HCT116 (cell line): ENCODE data around the gene PBX1. TPM values are rescaled to one million over a fixed set of nuclear protein-coding genes. Genes with fewer than 3 reads are reported as not detected.
A peak's percentile ranks its signal among the peaks of the same experiment; 100 is the strongest.

ENCODE experiments used
- ATAC-seq: fragments of 200-7000 bp; cut with Tn5 transposase; 2 replicates; pipeline ENCODE4 v1.9.1; 2020; ENCODE audit warnings: mild to moderate bottlenecking, moderate library complexity
- BruUV-seq: library from RNA; stranded (reverse); fragments of 400-500 nt; replicated peaks from 2 replicates; lab custom pipeline; 2021; lab: Mats Ljungman, UMichigan
- CTCF ChIA-PET: fragments of 300-600 bp; sonication (Branson Sonifier 250); formaldehyde crosslinking; loops from one replicate; lab custom pipeline; 2021; ENCODE audit warnings: antibody characterized with exemption; lab: Charles Lee
- POLR2A ChIA-PET: fragments of 300-600, 350-600 bp; sonication (Branson Sonifier 250); formaldehyde crosslinking; loops from one replicate; lab custom pipeline; 2021; ENCODE audit warnings: antibody characterized with exemption; lab: Charles Lee
- RAD21 ChIA-PET, 2 experiments: fragments of 300-600 bp; sonication (Branson Sonifier 250); formaldehyde crosslinking; loops; one replicate each; lab custom pipeline; 2023; ENCODE audit warnings: low total read pairs in 2 of 2; ENCODE audit not compliant: uncharacterized antibody in 2 of 2, unreplicated experiment in 2 of 2, low non-redundant PET in 1 of 2; lab: Charles Lee
- DNase-seq: peaks from one replicate; pipeline ENCODE4 v3.0.0-alpha.2; 2010; ENCODE audit warnings: low read depth, low spot score
- H2AFZ ChIP-seq: fragments of 200-600 bp; shearing (Covaris generic), sonication (generic); 2 replicates; pipeline ENCODE4 v1.6.1; 2017; ENCODE audit warnings: low read depth, mixed run types, mixed read lengths, antibody characterized with exemption, low read length; ENCODE audit not compliant: poor library complexity, severe bottlenecking
- H3K27ac ChIP-seq: 2 replicates; pipeline ENCODE4 v1.5.1; 2012; ENCODE audit warnings: low read depth, low read length
- H3K27me3 ChIP-seq: fragments of 200-600 bp; sonication (generic); 2 replicates; pipeline ENCODE4 v1.6.1; 2016; ENCODE audit warnings: mixed run types, low read length, mixed read lengths; ENCODE audit not compliant: insufficient read depth
- H3K36me3 ChIP-seq, 2 experiments: fragments of 200-500 bp in 1 of 2; fragments of 200-600 bp in 1 of 2; sonication (Bioruptor generic) in 1 of 2; sonication (generic) in 1 of 2; 2 replicates each; pipeline versions ENCODE4 v1.5.1 to v1.6.1; 2014 to 2016; ENCODE audit warnings: low read length in 2 of 2, inconsistent platforms in 1 of 2, mixed read lengths in 1 of 2, mixed run types in 1 of 2; ENCODE audit not compliant: insufficient read depth in 2 of 2, control insufficient read depth in 1 of 2
- H3K4me1 ChIP-seq, 2 experiments: fragments of 200-600 bp in 1 of 2; sonication (generic) in 1 of 2; 2 replicates each; pipeline versions ENCODE4 v1.5.1 to v1.6.1; 2012 to 2017; ENCODE audit warnings: low read length in 2 of 2, inconsistent platforms in 1 of 2, mild to moderate bottlenecking in 1 of 2, mixed read lengths in 1 of 2, mixed run types in 1 of 2, moderate library complexity in 1 of 2; ENCODE audit not compliant: insufficient read depth in 2 of 2, control insufficient read depth in 1 of 2
- H3K4me2 ChIP-seq: fragments of 200-600 bp; sonication (generic); 2 replicates; pipeline ENCODE4 v1.6.1; 2017; ENCODE audit warnings: mixed run types, low read length, mixed read lengths
- H3K4me3 ChIP-seq, 2 experiments: fragments of 200-600 bp in 1 of 2; sonication (generic) in 1 of 2; replicated peaks in 1 of 2; 2 replicates each; pipeline ENCODE4 v1.5.1; 2011 to 2016; ENCODE audit warnings: low read length in 2 of 2, control low read depth in 1 of 2, low read depth in 1 of 2, mild to moderate bottlenecking in 1 of 2, mixed read lengths in 1 of 2, mixed run types in 1 of 2
- H3K79me2 ChIP-seq: fragments of 200-600 bp; sonication (generic); 2 replicates; pipeline ENCODE4 v1.6.1; 2017; ENCODE audit warnings: mild to moderate bottlenecking, mixed run types, low read length, moderate library complexity, mixed read lengths; ENCODE audit not compliant: insufficient read depth
- H3K9ac ChIP-seq: fragments of 200-600 bp; sonication (generic); 2 replicates; pipeline ENCODE4 v1.6.1; 2016; ENCODE audit warnings: low read length, mixed read lengths
- H3K9me2 ChIP-seq: fragments of 200-600 bp; sonication (generic), shearing (Covaris generic); 2 replicates; pipeline ENCODE4 v1.6.1; 2017; ENCODE audit warnings: mixed run types, mild to moderate bottlenecking, moderate library complexity; ENCODE audit not compliant: insufficient read depth
- H3K9me3 ChIP-seq, 2 experiments: fragments of 200-500 bp in 1 of 2; fragments of 200-600 bp in 1 of 2; sonication (Bioruptor generic) in 1 of 2; sonication (generic) in 1 of 2; 2 replicates each; pipeline ENCODE4 v1.6.1; 2014 to 2017; ENCODE audit warnings: low read length in 2 of 2, mixed read lengths in 2 of 2, inconsistent platforms in 1 of 2, low read depth in 1 of 2, mild to moderate bottlenecking in 1 of 2, mixed run types in 1 of 2, moderate library complexity in 1 of 2; ENCODE audit not compliant: control insufficient read depth in 1 of 2, insufficient read depth in 1 of 2
- H4K20me1 ChIP-seq: fragments of 200-600 bp; sonication (generic), shearing (Covaris generic); 2 replicates; pipeline ENCODE4 v1.6.1; 2017; ENCODE audit warnings: mixed run types, mild to moderate bottlenecking, moderate library complexity; ENCODE audit not compliant: insufficient read depth
- CBX3 ChIP-seq: IDR thresholded peaks from 2 replicates; pipeline ENCODE4 v1.6.1; 2012; ENCODE audit warnings: low read depth
- CEBPB ChIP-seq: IDR thresholded peaks from 2 replicates; pipeline ENCODE4 v1.6.1; 2012; ENCODE audit warnings: low read depth
- EGR1 ChIP-seq: IDR thresholded peaks from 2 replicates; pipeline ENCODE4 v1.6.1; 2012; ENCODE audit warnings: low read depth
- ELF1 ChIP-seq: IDR thresholded peaks from 2 replicates; pipeline ENCODE4 v1.6.1; 2012; ENCODE audit warnings: low read depth, borderline replicate concordance
- EZH2 ChIP-seq: fragments of 200-600 bp; sonication (generic); IDR thresholded peaks from 2 replicates; pipeline ENCODE4 v1.6.1; 2017; ENCODE audit warnings: antibody characterized with exemption, mixed run types
- EZH2phosphoT487 ChIP-seq: fragments of 200-600 bp; IDR thresholded peaks from 2 replicates; pipeline ENCODE4 v1.6.1; 2018; ENCODE audit warnings: antibody characterized with exemption, borderline replicate concordance
- JUND ChIP-seq: IDR thresholded peaks from 2 replicates; pipeline ENCODE4 v1.6.1; 2012
- MAX ChIP-seq: IDR thresholded peaks from 2 replicates; pipeline ENCODE4 v1.6.1; 2012
- RAD21 ChIP-seq: IDR thresholded peaks from 2 replicates; pipeline ENCODE4 v1.6.1; 2012; ENCODE audit warnings: low read depth, mild to moderate bottlenecking
- SIN3A ChIP-seq: IDR thresholded peaks from 2 replicates; pipeline ENCODE4 v1.6.1; 2012; ENCODE audit warnings: low read depth
- SP1 ChIP-seq: IDR thresholded peaks from 2 replicates; pipeline ENCODE4 v1.6.1; 2012; ENCODE audit warnings: low read depth
- SRF ChIP-seq: IDR thresholded peaks from 2 replicates; pipeline ENCODE4 v1.6.1; 2012; ENCODE audit warnings: low read depth
- YY1 ChIP-seq: IDR thresholded peaks from 2 replicates; pipeline ENCODE4 v1.6.1; 2011; ENCODE audit warnings: low read length, low read depth, moderate library complexity, mild to moderate bottlenecking; ENCODE audit not compliant: insufficient replicate concordance; ENCODE audit errors: extremely low read depth
- ZFX ChIP-seq: fragments of 450-650 bp; IDR thresholded peaks from 2 replicates; pipeline ENCODE4 v1.6.1; 2017
- intact Hi-C: fragments of 100-400 bp; cut with micrococcal nuclease; formaldehyde crosslinking; loops from 2 replicates; pipeline ENCODE4 v1.10.0; 2022
- total RNA-seq: library from RNA; stranded (reverse); gene quantifications from one replicate; pipeline ENCODE4 v1.2.1, GENCODE V29; 2021; ENCODE audit not compliant: unreplicated experiment

Gene PBX1
- total RNA-seq, 1 experiment from 2014 or later: 29.6 TPM

DNA sequence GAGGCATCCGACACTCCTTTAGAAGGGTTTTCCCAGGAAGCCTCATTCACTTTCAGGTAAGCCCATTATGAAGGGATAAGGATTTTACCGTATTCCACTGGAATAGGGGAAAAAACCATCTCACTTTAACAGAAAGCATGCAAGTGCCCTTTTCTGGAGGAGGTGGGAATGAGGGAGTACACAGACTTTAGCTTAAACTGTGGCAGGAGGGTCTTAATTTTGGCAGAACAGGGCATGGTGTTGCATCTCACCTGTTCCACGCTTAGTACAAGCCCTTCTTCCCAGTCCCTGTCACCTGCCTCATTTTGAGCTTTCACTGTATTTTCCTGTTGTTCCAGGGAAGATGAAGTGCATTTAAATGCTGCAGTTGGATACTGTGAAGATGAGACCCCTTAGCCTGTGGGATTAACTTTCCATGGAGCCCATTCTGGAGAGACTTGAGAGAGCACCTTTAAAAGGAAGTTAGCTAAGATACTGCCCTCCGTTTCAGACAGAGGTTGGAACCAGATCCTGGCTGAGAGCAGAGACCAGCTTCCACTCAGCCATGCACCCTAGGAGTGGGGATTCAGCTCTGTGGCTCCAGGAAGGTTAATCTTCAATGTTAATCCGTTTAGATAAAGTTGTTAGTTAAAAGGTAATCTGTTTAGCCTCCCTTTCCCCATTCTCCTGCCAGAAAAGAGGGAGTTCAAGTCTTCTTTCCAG, 42.6 kb downstream of the PBX1 start:
- intact Hi-C loops: loop anchor here (2.0 kb wide), 1 partner anchor 43 kb away; the partner anchor contains the start of gene PBX1
- no peaks in the 10 kb centered on the region for H4K20me1 ChIP-seq
- peak overlapping the region in 1 of 2 experiments; percentile 1; a peak in 1 of 4 replicates for H3K4me3 ChIP-seq
- peak overlapping the region; percentile 90 for H2AFZ ChIP-seq
- peak overlapping the region; percentile 48 for H3K9ac ChIP-seq
- no peaks in the 10 kb centered on the region for H3K27me3 ChIP-seq
- H3K4me2 ChIP-seq: peak overlapping the region; percentile 80
- DNase-seq (no peak), ATAC-seq (peak; percentile 59)
- no peaks in the 10 kb centered on the region for H3K79me2 ChIP-seq
- POLR2A ChIA-PET: interaction anchor here (0.9 to 1.4 kb wide), 4 partner anchors 8 to 42 kb away, joined by 3 to 5 read pairs (median 4); partner anchors contain the start of gene PBX1
- TF ChIP-seq EZH2: no peak
- TF ChIP-seq MAX: no peak
- TF ChIP-seq SRF: no peak
- TF ChIP-seq CBX3: no peak
- no peak for TF ChIP-seq YY1
- no peak for TF ChIP-seq ELF1
- TF ChIP-seq EGR1: no peak
- no peak for TF ChIP-seq ZFX
- H3K36me3 ChIP-seq: no peaks in the 10 kb centered on the region
- H3K9me3 ChIP-seq: no peaks in the 10 kb centered on the region
- H3K9me2 ChIP-seq: no peaks in the 10 kb centered on the region
- BruUV-seq: no TSS peak
- H3K27ac ChIP-seq: peak overlapping the region; percentile 64
- H3K4me1 ChIP-seq: peaks cover 23 to 32% of the 10 kb centered on the region in 2 experiments
- RAD21 ChIA-PET: no interaction called here
- CTCF ChIA-PET: interaction anchor here (0.9 kb wide), 1 partner anchor 9 kb away, joined by 4 read pairs; no protein-coding TSS in a partner anchor

GRCh38 chr1:164602101-164602422, 43.1 kb downstream of the PBX1 start:
- H3K27me3 ChIP-seq: no peaks in the 10 kb centered on the region
- H3K27ac ChIP-seq: peak overlapping the region; percentile 64
- no peaks in the 10 kb centered on the region for H3K9me3 ChIP-seq
- ChIA-PET RAD21 (interaction anchor here in 1 of 2 experiments (1.3 kb wide), 1 partner anchor 10 kb away, joined by 4 read pairs; no protein-coding TSS in a partner anchor), CTCF (interaction anchor here (0.9 kb wide), 1 partner anchor 8 kb away, joined by 4 read pairs; no protein-coding TSS in a partner anchor), POLR2A (interaction anchor here (0.7 to 1.4 kb wide), 5 partner anchors 8 to 43 kb away, joined by 3 to 5 read pairs (median 3); partner anchors contain the start of gene PBX1)
- intact Hi-C loops: loop anchor here (2.0 kb wide), 1 partner anchor 43 kb away; the partner anchor contains the start of gene PBX1
- peaks cover 23 to 32% of the 10 kb centered on the region in 2 experiments for H3K4me1 ChIP-seq
- peak overlapping the region in 1 of 2 experiments; percentile 1; a peak in 1 of 4 replicates for H3K4me3 ChIP-seq
- no peaks in the 10 kb centered on the region for H3K9me2 ChIP-seq
- H2AFZ ChIP-seq: peak overlapping the region; percentile 90
- H3K9ac ChIP-seq: peak overlapping the region; percentile 48
- H3K79me2 ChIP-seq: no peaks in the 10 kb centered on the region
- ATAC-seq: peak; percentile 88
- H3K4me2 ChIP-seq: peak overlapping the region; percentile 80
- no peaks in the 10 kb centered on the region for H4K20me1 ChIP-seq
- peak; percentile 39 for DNase-seq
- BruUV-seq: no TSS peak
- no peaks in the 10 kb centered on the region for H3K36me3 ChIP-seq
- TF ChIP-seq EZH2phosphoT487 (no peak), YY1 (no peak), CBX3 (peak; percentile 46; the same call in 1 of the 2 replicates), SP1 (peak; percentile 36), EGR1 (no peak), ELF1 (no peak), SIN3A (peak; percentile 45; the same call in 1 of the 2 replicates), CEBPB (0 out of 2 replicates have a peak, but pooled peaks have one; percentile 18), RAD21 (0 out of 2 replicates have a peak, but pooled peaks have one; percentile 26), MAX (peak; percentile 82), JUND (peak; percentile 27; the same call in 1 of the 2 replicates)
